ENCODE measurements around the gene SH2D5.
"Not testable (repeated sequence)": the region's sequence is repeated elsewhere in the genome, so short reads cannot be mapped to it uniquely, and the experiment has no call there.

SH2D5 gene

GRCh38 chr1:20689645-20690056 lies 42.9 kb downstream of the SH2D5 start:
- no peak for DNase-seq

- DNase-seq: no peak
Measured at GRCh38 chr1:20686883-20687725, 45.4 kb downstream of the SH2D5 start.

- DNase-seq: no peak
Measured at GRCh38 chr1:20685741-20686140, 46.8 kb downstream of the SH2D5 start.

- DNase-seq: no peak
Measured at GRCh38 chr1:20685099-20685662, 47.3 kb downstream of the SH2D5 start.

DNA sequence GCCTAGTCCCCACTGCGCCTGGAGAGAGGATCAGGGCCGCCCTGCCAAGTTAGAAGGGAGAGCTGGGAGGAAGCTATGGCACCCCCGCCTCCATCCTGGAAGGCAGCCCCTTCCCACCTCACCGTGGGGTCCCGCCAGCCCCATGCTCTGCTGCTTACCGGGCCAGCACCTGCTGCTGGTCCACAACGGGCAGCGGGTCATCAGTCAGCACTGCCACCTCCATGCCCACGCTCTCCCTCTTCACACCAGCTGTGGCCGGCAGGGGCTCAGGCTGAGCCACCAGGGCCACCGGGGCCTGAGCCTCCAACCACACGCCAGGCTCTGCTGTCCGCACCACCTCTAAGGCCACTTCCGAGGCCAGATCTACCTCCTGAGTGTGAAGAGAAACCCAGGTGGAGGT lies 47.9 kb downstream of the SH2D5 start:
- no peak for DNase-seq

- no peak for DNase-seq
Measured at GRCh38 chr1:20684050-20684620, 48.4 kb downstream of the SH2D5 start.

DNA sequence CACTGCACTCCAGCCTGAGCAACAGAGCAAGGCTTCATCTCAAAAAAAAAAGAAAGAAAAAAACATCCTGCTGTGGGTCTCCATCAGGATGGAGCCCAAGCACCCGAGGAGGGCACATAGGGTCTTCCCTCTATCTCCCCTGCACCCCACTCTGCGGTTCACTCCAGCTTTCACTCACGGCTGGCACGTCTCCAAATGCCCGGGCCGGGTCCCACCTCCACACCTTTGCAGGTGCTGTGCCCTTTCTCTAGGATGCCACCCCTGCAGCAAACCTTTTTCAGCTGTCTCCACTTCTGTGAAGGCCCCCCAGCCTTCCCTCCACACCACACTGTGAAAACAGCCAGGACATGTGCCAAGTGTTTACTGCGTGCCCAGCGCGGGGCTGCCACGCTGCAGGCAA lies 48.9 kb downstream of the SH2D5 start:
- DNase-seq: no peak

DNA sequence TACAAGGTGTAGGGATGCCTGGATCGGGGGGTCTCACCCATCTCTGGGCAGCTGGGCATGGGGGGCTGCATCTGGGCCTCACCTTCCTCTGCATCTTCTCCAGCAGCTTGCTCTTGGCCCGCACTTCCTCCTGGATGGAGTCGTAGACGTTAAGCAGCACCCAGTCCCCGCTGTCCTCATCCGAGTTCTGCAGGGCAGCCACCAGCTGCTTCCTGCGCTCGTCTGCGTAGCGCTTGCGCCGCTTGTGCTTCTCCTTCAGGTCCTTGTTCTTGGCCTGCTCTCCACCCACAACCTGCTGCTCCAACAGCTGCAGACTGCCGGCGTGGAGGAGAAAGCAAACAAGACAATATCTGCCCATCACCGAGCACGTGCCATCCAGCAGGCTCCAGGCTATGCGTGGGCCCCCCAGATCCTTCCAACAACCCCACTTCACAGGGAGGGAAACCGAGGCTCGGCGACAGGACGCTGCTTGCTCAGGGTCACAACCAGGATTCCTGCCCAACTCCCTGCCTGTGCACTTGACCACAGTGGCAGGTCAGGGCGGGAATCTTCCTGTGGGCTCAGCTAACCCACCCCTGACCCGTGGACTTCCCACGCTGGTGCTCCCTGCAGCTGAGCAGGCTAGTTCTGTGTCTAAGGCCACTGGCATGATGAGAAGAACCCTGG lies 49.8 kb downstream of the SH2D5 start:
- no peak for DNase-seq

GRCh38 chr1:20681999-20682398 lies 50.5 kb downstream of the SH2D5 start:
- no peak for DNase-seq

GRCh38 chr1:20680269-20680668 lies 52.2 kb downstream of the SH2D5 start:
- no peak for DNase-seq

DNA sequence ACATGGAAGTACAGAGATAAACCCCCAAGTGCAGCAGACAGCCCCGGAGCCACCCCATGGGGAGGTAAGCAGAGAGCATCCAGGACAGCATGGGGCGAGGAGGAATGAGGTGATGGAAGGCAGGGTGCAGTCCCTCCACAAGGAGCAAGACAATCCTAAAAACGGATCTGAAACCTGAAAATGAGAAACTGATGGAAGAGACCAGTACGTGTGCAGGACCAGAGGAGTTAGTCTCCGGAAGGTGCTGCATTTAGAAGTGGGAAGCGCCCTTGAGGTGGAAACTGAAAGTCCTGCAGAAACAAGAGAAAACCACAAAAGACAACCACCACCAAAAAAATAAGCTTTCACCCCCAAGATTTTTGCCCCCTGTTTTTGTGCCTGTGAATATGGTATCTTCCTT lies 53.9 kb downstream of the SH2D5 start:
- DNase-seq: no peak

GRCh38 chr1:20673626-20674025 lies 58.9 kb downstream of the SH2D5 start:
- not testable (repeated sequence) for DNase-seq

DNA sequence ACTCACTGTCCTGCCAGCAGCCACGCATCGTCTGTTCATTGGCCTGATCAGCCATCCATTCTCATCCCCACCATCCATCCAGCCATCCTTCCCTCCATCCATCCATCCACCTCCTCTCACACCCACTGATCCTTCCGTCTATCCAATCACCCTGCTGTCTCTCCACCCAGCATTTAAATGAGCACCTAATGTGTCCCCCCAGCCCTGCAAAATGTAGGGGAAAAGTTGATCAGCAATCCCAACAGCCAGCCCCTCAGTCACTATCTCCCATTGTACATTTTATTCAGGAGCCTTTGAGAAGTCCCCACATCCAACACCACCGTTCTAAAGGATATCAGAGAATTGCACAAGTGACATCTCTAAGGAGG lies 60.3 kb downstream of the SH2D5 start:
- DNase-seq: no peak

DNA sequence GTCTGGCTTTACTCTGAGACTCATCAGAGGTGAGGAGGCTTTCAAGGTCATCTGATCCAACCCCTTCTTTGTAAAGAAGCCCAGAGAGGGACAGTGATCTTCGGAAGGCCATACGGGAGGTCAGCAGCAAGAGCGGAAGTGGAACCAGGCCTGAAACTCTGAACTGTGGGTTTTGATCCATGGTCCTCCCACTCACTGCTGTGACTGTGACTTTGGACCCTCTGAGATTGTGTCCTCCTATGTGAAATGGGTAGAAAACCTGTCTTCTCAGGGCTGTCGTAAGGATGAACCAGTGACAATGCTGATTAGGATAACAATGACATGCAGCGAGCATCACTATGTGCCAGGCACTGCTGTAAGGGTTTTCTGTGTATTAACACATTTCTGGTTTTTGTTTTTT lies 61.6 kb downstream of the SH2D5 start:
- no peak for DNase-seq
